ENCODE measurements around the gene PARD3.

Gene PARD3

GRCh38 chr10:34689053-34689452 is 126.0 kb downstream of the PARD3 start:
- TF ChIP-seq CTCF (IDR thresholded peaks at IDR 0.05; ENCODE audit: control extremely low read depth, extremely low read depth, low read depth, missing control alignments) = no peak
- POLR2A ChIA-PET = no interaction called here
- DNase-seq (ENCODE audit: extremely low spot score) = no peak
- CTCF ChIA-PET = no interaction called here

- ChIA-PET CTCF (no interaction called here), POLR2A (no interaction called here)
- TF ChIP-seq CTCF (IDR thresholded peaks at IDR 0.05; ENCODE audit: control extremely low read depth, extremely low read depth, low read depth, missing control alignments) = no peak
- no peak for DNase-seq (ENCODE audit: extremely low spot score)
Observed at GRCh38 chr10:34687434-34688210, 127.5 kb downstream of the PARD3 start.

- TF ChIP-seq CTCF (IDR thresholded peaks at IDR 0.05; ENCODE audit: control extremely low read depth, extremely low read depth, low read depth, missing control alignments) = no peak
- POLR2A ChIA-PET = no interaction called here
- CTCF ChIA-PET = no interaction called here
- DNase-seq (ENCODE audit: extremely low spot score) = no peak
Observed at GRCh38 chr10:34682580-34682979, 132.5 kb downstream of the PARD3 start.

- CTCF ChIA-PET = interaction anchor here (1.3 kb wide), 1 partner anchor 8 kb away, joined by 4 read pairs; no protein-coding TSS in a partner anchor
- DNase-seq (ENCODE audit: extremely low spot score) = no peak
- POLR2A ChIA-PET = no interaction called here
- TF ChIP-seq CTCF (IDR thresholded peaks at IDR 0.05; ENCODE audit: control extremely low read depth, extremely low read depth, low read depth, missing control alignments) = no peak
Observed at GRCh38 chr10:34681933-34682332, 133.2 kb downstream of the PARD3 start.

GRCh38 chr10:34679177-34679576 is 135.9 kb downstream of the PARD3 start:
- DNase-seq (ENCODE audit: extremely low spot score) = no peak
- no peak for TF ChIP-seq CTCF (IDR thresholded peaks at IDR 0.05; ENCODE audit: control extremely low read depth, extremely low read depth, low read depth, missing control alignments)
- CTCF ChIA-PET = no interaction called here
- POLR2A ChIA-PET = no interaction called here

- no peak for DNase-seq (ENCODE audit: extremely low spot score)
Observed at GRCh38 chr10:34677591-34677990, 137.5 kb downstream of the PARD3 start.

More at GRCh38 chr10:34677591-34677990, 137.5 kb downstream of the PARD3 start:
- CTCF ChIA-PET = interaction anchor here (1.0 to 1.6 kb wide), 2 partner anchors 10 to 17 kb away, joined by 3 to 6 read pairs; no protein-coding TSS in a partner anchor
- POLR2A ChIA-PET = no interaction called here
- TF ChIP-seq CTCF (IDR thresholded peaks at IDR 0.05; ENCODE audit: control extremely low read depth, extremely low read depth, low read depth, missing control alignments) = no peak

All from GM10248 (cell line).